Heart left ventricle (tissue), 16 donors: ENCODE results near the gene ZNF287. TPM values are rescaled to one million over a fixed set of nuclear protein-coding genes. Genes with fewer than 3 reads are reported as not detected.

Source experiments
- ATAC-seq, 4 donors: fragments of 200-7000 bp; cut with Tn5 transposase; one replicate each; pipeline ENCODE4 v1.9.1; 2020 to 2022; ENCODE audit warnings: moderate library complexity in 4 of 4, mild to moderate bottlenecking in 3 of 4, moderate number of reproducible peaks in 1 of 4
- DNase-seq, 5 donors: peaks; one replicate each; pipeline ENCODE4 v3.0.0-alpha.2; 2020
- H3K27ac ChIP-seq, 12 donors: fragments of 200-600 bp; sonication (generic) in 4 of 12; one replicate each; pipeline versions ENCODE4 v1.5.0 to v1.8.0; 2016 to 2022; ENCODE audit warnings: mild to moderate bottlenecking in 2 of 12
- H3K27me3 ChIP-seq, 9 donors: fragments of 200-600 bp; sonication (generic) in 2 of 9; one replicate each; pipeline versions ENCODE4 v1.5.1 to v1.8.0; 2016 to 2022; ENCODE audit warnings: mild to moderate bottlenecking in 3 of 9
- H3K36me3 ChIP-seq, 9 donors: fragments of 200-600 bp; sonication (generic) in 2 of 9; one replicate each; pipeline versions ENCODE4 v1.5.0 to v1.8.0; 2018 to 2022; ENCODE audit warnings: mild to moderate bottlenecking in 2 of 9
- H3K4me1 ChIP-seq, 12 donors: fragments of 200-600 bp; sonication (generic) in 4 of 12; one replicate each; pipeline versions ENCODE4 v1.5.0 to v1.8.0; 2016 to 2022; ENCODE audit warnings: mild to moderate bottlenecking in 3 of 12
- H3K4me3 ChIP-seq, 12 donors: fragments of 200-600 bp; sonication (generic) in 4 of 12; one replicate each; pipeline versions ENCODE4 v1.5.0 to v1.8.0; 2017 to 2022; ENCODE audit warnings: mild to moderate bottlenecking in 9 of 12, moderate library complexity in 4 of 12
- H3K9me3 ChIP-seq, 12 donors: fragments of 200-600 bp; sonication (generic) in 4 of 12; one replicate each; pipeline versions ENCODE4 v1.5.0 to v1.8.0; 2016 to 2022; ENCODE audit warnings: mild to moderate bottlenecking in 1 of 12
- POLR2A ChIP-seq, 2 donors: fragments of 450-650 bp; IDR thresholded peaks; one replicate each; pipeline ENCODE4 v1.6.1; 2017; ENCODE audit warnings: antibody characterized with exemption in 2 of 2, mild to moderate bottlenecking in 2 of 2, moderate library complexity in 2 of 2
- WGBS, 4 donors: extraction: QIAGEN DNeasy Blood & Tissue Kit in 2 of 4; methylation state at CpG; one replicate each; pipeline versions ENCODE4 v1.1.5 to v1.1.7; 2013 to 2018; 5-methylcytosine and 5-hydroxymethylcytosine counted together
- intact Hi-C, 10 donors: fragments of 100-400 bp; cut with DNase I; formaldehyde crosslinking; loops; one replicate each; pipeline versions ENCODE4 v1.11.1 to v1.14.2; 2022
- polyA plus RNA-seq, 2 donors: library from polyadenylated mRNA; stranded (reverse); fragments of 200-250 nt; gene quantifications; one replicate each; pipeline ENCODE4 v1.2.3, GENCODE V29; 2013
- total RNA-seq, 9 donors: library from RNA; depleted of rRNA in 2 of 9; stranded (reverse); fragments of >200 nt in 2 of 9; fragmentation: NEBNext Ultra II Directional in 3 of 9; extraction: Animal tissue kit (Norgen Biotek cat#: 25700) in 3 of 9; gene quantifications; one replicate each; pipeline versions ENCODE4 v1.1.0 to v1.2.4, GENCODE V29; 2016 to 2023
- TF ChIP-seq, protein P1 (sequence below), 12 donors: fragments of 200-600 bp; sonication (generic) in 4 of 12; IDR thresholded peaks; one replicate each; pipeline versions ENCODE4 v1.5.0 to v1.8.0; 2018 to 2022; ENCODE audit warnings: antibody characterized with exemption in 12 of 12, mild to moderate bottlenecking in 5 of 12
- donor health status: ischemic (EF 13 %, LVEDD 7.1; RV severe dilation, severe dysfunction).
- donor health status: healthy with polysubstance abuse.
- donor health status: DM: no; HTN: yes; CAD: no.
- donor health status: DM: no; HTN: no; CAD: no.
- donor health status: ischemic (EF 25% LVEDD 6.9; RV normal size, moderate dysfunction).
- donor health status: ischemic (EF 25% LVEDD 5.7; RV mildly dilated, moderate dysfunction).
- donor health status: healthy.
- donor health status: DM: yes; HTN: yes; CAD: no.
- donor health status: ischemic (EF 35%, LVEDD 5.7; RV mildly dilated, moderate dysfunction).
- donor health status: nonischemic (EF 11% LVEDD 7.7; RV severe dilation, severe dysfunction).
- donor health status: DM: yes; HTN: yes; CAD: no.
- donor health status: PGD.
- donor health status: ischemic (EF 29% LVEDD 5.4; RV normal size, mild dysfunction).
- donor health status: nonischemic (EF 23%, LVEDD 6.1; RV moderate dilation, normal function).

Gene ZNF287
- total and polyA plus RNA-seq, 11 donors, result 3.8 to 14.7 (median 10.2) TPM

DNA sequence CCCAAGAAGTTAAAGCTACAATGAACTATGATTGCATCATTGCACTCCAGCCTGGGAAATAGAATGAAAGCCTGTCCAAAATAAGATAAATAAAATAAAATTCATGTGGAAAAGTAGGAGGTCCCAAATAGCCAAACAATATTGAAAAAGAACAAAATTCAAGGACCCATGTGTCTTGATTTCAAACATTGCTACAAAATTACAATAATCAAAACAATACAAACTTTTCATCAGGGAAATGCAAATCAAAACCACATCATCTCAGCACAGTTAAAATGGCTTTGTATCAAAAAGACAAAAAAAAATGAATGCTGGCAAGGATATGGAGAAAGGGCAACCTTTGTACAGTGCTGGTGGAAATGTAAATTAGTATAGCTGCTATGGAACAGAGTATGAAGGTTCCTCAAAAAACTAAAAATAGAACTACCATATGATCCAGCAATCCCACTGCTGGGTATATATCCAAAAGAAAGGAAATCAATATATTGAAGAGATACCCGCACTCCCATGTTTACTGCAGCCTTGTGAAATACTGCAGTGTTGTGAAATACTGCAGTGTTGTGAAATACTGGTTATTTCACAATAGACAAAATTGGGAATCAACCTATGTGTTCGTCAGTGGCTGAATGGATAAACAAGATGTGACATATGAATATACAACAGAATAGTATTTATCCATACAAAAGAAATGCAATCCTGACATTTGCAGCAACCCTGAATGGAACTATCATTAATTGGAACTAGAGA, 24.5 kb upstream of the ZNF287 start:
- no peaks in the 10 kb centered on the region for H3K9me3 ChIP-seq
- H3K27me3 ChIP-seq, result no peaks in the 10 kb centered on the region
- WGBS, 4 donors, result 71 to 84% (median 78%) methylated on average over 2 of the region's 2 CpGs
- H3K4me1 ChIP-seq, result peaks cover 0 to 10% (median 1%) of the 10 kb centered on the region in 12 donors
- H3K27ac ChIP-seq, result no peak overlapping the region
- TF ChIP-seq, protein P1, sequence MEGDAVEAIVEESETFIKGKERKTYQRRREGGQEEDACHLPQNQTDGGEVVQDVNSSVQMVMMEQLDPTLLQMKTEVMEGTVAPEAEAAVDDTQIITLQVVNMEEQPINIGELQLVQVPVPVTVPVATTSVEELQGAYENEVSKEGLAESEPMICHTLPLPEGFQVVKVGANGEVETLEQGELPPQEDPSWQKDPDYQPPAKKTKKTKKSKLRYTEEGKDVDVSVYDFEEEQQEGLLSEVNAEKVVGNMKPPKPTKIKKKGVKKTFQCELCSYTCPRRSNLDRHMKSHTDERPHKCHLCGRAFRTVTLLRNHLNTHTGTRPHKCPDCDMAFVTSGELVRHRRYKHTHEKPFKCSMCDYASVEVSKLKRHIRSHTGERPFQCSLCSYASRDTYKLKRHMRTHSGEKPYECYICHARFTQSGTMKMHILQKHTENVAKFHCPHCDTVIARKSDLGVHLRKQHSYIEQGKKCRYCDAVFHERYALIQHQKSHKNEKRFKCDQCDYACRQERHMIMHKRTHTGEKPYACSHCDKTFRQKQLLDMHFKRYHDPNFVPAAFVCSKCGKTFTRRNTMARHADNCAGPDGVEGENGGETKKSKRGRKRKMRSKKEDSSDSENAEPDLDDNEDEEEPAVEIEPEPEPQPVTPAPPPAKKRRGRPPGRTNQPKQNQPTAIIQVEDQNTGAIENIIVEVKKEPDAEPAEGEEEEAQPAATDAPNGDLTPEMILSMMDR (IDR thresholded peaks at IDR 0.05), result no peak
- no peak for TF ChIP-seq POLR2A (IDR thresholded peaks at IDR 0.05)
- DNase-seq, result no peak
- ATAC-seq, result no peak
- H3K36me3 ChIP-seq, result no peaks in the 10 kb centered on the region
- H3K4me3 ChIP-seq, result no peak overlapping the region
- intact Hi-C loops, result loop anchor here in 2 of 10 donors (2.0 to 5.0 kb wide), 2 partner anchors 17 to 56 kb away; no protein-coding TSS in a partner anchor

- H3K4me1 ChIP-seq, result peaks cover 0 to 14% (median 3%) of the 10 kb centered on the region in 12 donors
- ATAC-seq (peak; percentile 77 to 94 (median 90)), DNase-seq (peak; percentile 88 to 97 (median 91))
- peak in 1 of 2 donors; percentile 67 for TF ChIP-seq POLR2A (IDR thresholded peaks at IDR 0.05)
- TF ChIP-seq, protein P1 (IDR thresholded peaks at IDR 0.05), result peak; percentile 98 to 100 (median 99)
- H3K27ac ChIP-seq, result peak overlapping the region in 10 of 12 donors; percentile 35 to 80 (median 62)
- no peaks in the 10 kb centered on the region for H3K9me3 ChIP-seq
- H3K4me3 ChIP-seq, result peak overlapping the region; percentile 44 to 84 (median 64)
- H3K36me3 ChIP-seq, result no peaks in the 10 kb centered on the region
- no peaks in the 10 kb centered on the region for H3K27me3 ChIP-seq
- intact Hi-C loops, result loop anchor here in 6 of 10 donors (1.0 to 5.0 kb wide), 5 partner anchors 52 to 403 kb away; partner anchors contain the start of gene ZNF624 (in 1 of the 6)
- 5 to 7% (median 6%) methylated on average over 35 to 53 of the region's 53 CpGs for WGBS, 4 donors
These were observed 20.3 kb upstream of the ZNF287 start for GRCh38 chr17:16589097-16589969.

DNA sequence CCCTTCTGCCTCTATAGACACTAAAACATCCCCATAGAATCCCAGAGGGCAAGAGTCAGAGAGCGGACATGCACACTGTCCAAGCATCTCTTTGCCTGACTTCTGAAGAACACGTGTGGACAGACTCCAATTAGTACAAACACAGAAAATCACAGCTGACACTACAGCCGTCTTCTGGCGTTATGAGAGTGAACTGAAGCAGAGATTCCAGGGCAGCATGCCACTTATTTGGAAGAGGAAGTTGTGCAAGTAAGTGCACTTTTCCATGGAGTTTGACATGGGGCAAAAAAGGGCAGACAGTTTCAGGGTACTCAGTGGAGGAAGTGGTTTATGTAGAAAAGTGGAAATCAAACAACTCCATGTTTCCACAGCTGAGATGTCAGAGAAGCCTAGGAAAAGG, 16.8 kb upstream of the ZNF287 start:
- no peaks in the 10 kb centered on the region for H3K36me3 ChIP-seq
- DNase-seq (no peak), ATAC-seq (no peak)
- intact Hi-C loops, result loop anchor here in 5 of 10 donors (2.0 to 5.0 kb wide), 4 partner anchors 48 to 407 kb away; partner anchors contain the start of gene ZNF624 (in 1 of the 5)
- no peak overlapping the region for H3K27ac ChIP-seq
- 51 to 62% (median 56%) methylated on average over 4 of the region's 4 CpGs for WGBS, 4 donors
- H3K27me3 ChIP-seq, result peaks cover 0 to 4% (median 0%) of the 10 kb centered on the region in 9 donors
- H3K9me3 ChIP-seq, result no peaks in the 10 kb centered on the region
- no peak overlapping the region for H3K4me3 ChIP-seq
- peaks cover 0 to 21% (median 7%) of the 10 kb centered on the region in 12 donors for H3K4me1 ChIP-seq
- TF ChIP-seq, protein P1 (IDR thresholded peaks at IDR 0.05), result no peak
- no peak for TF ChIP-seq POLR2A (IDR thresholded peaks at IDR 0.05)
